AG10803 (cell line): ENCODE results near the gene HYOU1.
A peak's percentile ranks its signal among the peaks of the same experiment; 100 is the strongest.

Experiments
- DNase-seq: peaks from one replicate; pipeline ENCODE4 v3.0.0; 2010; ENCODE audit warnings: low read depth
- H3K4me3 ChIP-seq: 2 replicates; pipeline ENCODE4 v1.5.1; 2011; ENCODE audit warnings: mild to moderate bottlenecking, low read length, control low read depth
- TF ChIP-seq, protein P1 (sequence below): conservative IDR thresholded peaks from 2 replicates; pipeline ENCODE4 v1.5.1; 2011; ENCODE audit warnings: mild to moderate bottlenecking, low read length, control low read depth, inconsistent platforms

The HYOU1 gene

GRCh38 chr11:119089319-119089718 lies 32.3 kb upstream of the HYOU1 start:
- H3K4me3 ChIP-seq, result no peak overlapping the region
- TF ChIP-seq, protein P1, sequence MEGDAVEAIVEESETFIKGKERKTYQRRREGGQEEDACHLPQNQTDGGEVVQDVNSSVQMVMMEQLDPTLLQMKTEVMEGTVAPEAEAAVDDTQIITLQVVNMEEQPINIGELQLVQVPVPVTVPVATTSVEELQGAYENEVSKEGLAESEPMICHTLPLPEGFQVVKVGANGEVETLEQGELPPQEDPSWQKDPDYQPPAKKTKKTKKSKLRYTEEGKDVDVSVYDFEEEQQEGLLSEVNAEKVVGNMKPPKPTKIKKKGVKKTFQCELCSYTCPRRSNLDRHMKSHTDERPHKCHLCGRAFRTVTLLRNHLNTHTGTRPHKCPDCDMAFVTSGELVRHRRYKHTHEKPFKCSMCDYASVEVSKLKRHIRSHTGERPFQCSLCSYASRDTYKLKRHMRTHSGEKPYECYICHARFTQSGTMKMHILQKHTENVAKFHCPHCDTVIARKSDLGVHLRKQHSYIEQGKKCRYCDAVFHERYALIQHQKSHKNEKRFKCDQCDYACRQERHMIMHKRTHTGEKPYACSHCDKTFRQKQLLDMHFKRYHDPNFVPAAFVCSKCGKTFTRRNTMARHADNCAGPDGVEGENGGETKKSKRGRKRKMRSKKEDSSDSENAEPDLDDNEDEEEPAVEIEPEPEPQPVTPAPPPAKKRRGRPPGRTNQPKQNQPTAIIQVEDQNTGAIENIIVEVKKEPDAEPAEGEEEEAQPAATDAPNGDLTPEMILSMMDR, result no peak
- no peak for DNase-seq

DNA sequence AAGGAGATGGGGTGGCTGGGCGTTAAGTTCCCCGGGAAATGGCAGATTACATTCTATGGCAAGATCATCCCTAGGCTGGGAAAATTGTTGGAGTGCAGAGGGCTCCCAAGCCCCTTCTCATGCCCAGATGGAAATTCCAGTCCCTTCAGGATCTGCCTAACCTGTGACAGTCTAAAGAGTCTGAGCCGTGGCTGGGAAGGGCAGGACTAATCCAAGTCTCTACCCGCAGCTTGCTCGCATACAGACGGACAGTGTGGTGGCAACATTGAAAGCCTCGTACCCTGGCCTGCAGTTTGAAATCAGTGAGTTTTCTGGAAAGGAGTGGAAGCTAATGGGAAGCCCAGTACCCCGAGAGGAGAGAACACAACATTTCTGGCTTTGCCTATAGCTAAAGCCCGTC lies 31.4 kb upstream of the HYOU1 start:
- TF ChIP-seq, protein P1, result no peak
- DNase-seq, result no peak
- H3K4me3 ChIP-seq, result no peak overlapping the region

DNA sequence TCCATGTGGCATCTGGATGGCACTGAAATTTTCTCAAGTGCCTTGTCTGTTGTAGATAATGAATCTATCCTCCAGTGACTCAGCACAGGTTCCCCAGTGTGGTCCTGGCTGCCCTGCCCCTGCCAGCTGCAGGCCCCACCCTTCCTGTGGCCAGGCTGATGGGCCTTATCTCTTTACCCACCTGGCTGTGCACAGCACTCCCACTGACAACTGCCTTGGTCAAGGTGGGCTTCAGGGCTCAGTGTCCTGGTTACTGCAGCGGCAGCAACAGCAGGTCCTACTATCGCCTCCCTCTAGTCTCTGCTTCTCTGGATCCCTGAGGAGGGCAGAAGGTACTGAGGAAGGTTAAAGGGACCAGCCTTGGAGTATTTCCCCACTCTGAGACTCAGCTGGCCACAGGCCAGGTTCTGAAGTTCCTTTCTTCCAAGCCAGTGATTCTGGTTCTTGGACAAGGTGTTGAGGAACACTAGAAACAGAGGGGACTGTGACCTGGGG lies 30.8 kb upstream of the HYOU1 start:
- TF ChIP-seq, protein P1, result no peak
- H3K4me3 ChIP-seq, result no peak overlapping the region
- no peak for DNase-seq

DNA sequence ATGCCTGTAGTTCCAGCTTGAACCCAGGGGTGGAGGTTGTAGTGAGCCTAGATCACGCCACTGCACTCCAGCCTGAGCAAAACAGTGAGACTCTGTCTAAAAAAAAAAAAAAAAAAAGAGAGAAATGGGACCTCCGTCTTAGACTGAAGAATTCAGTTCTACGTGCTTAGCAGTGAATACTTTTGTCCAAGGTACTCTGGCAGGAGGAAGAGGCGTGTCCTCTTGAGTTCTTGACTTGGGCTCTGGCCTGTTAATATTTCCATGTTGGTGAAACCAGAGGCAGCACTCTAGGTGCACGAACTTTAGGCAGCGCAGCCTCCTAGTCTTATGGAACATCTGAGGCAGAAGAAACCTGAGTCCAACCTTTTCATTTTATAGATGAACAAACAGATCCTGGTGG lies 30.1 kb upstream of the HYOU1 start:
- no peak for DNase-seq
- TF ChIP-seq, protein P1, result no peak
- no peak overlapping the region for H3K4me3 ChIP-seq

DNA sequence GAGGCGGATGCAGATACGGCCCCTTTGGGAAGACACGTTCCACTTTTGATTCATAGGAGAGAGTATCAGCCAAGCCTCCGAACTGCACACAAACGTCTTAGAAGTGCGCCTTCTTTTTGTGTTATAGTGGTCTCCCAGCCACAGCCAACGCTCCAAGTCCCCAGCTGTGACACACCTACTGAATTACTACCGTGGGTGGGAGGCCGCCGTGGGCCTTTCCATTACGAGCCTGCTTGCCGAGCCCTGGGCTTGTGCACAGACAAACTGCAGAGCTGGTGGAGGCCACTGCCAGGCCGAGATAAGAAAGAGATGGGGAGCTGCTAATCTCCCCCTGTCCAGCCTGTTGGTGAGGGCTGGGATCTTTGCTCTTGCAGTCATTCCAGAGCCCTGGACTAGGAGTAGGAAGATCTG lies 28.4 kb upstream of the HYOU1 start:
- TF ChIP-seq, protein P1, result no peak
- peak overlapping the region; percentile 95 for H3K4me3 ChIP-seq
- DNase-seq, result no peak

DNA sequence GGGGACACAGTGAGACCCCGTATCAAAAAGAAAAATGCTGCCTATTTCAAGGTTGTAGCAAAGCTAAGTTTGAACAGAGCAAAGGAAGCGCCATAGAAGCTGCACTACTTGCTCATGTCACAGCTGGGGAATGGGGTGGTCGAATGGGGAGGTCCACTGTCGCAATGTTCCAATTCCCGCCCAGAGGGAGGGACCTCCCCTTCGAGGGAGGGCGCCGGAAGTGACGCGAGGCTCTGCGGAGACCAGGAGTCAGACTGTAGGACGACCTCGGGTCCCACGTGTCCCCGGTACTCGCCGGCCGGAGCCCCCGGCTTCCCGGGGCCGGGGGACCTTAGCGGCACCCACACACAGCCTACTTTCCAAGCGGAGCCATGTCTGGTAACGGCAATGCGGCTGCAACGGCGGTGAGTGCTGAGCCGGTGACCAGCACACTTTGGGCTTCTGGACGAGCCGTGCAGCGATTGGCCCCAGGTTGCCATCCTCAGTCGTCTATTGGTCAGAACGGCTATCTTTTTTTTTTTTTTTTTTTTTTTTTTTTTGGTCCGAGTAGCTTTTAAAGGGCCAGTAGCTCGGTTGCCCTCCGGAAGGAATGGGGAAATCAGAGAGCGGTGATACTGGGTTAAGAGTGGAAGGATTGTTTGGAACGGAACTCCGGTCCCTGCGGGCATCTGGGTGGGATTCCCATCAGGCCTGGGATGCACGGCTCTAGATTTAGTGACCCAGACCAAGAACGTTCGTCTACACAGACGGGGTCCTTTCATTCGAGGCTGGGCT lies 27.8 kb upstream of the HYOU1 start, which contains the start of gene HMBS:
TSS of gene HMBS (plus strand) at position 219 of the 774 bp plus-strand sequence. CDS start at position 372, 153 bp downstream.
- TF ChIP-seq, protein P1, result no peak
- DNase-seq, result peak; percentile 93
- peak within 1 kb of the TSS; percentile 95 for H3K4me3 ChIP-seq

- no peak overlapping the region for H3K4me3 ChIP-seq
- TF ChIP-seq, protein P1, result no peak
- DNase-seq, result no peak
Observed at GRCh38 chr11:119081682-119082260, 24.8 kb upstream of the HYOU1 start.
